Measurements from ENCODE around the gene PPP1R1B. TPM values are rescaled to one million over a fixed set of nuclear protein-coding genes. Genes with fewer than 3 reads are reported as not detected.

PPP1R1B gene
- total RNA-seq, 1 donor from 2014 or later: 9.3 TPM

GRCh38 chr17:39603304-39604016 is 23.3 kb upstream of the PPP1R1B start:
- DNase-seq (ENCODE audit: extremely low spot score in 2 of 2): no peak
- no peak for TF ChIP-seq POLR2AphosphoS5 (IDR thresholded peaks at IDR 0.05; ENCODE audit: insufficient read depth in 1 of 2, low read depth in 1 of 2)
- H3K36me3 ChIP-seq: no peaks in the 10 kb centered on the region
- H3K4me1 ChIP-seq: peaks cover 50% of the 10 kb centered on the region
- peaks cover 54% of the 10 kb centered on the region for H3K27me3 ChIP-seq
- no peaks in the 10 kb centered on the region for H3K9me3 ChIP-seq
- intact Hi-C loops (cut with DNase I): no loop called here
- no peak overlapping the region for H3K4me3 ChIP-seq
- H3K27ac ChIP-seq: no peak overlapping the region

- no peak overlapping the region for H3K27ac ChIP-seq
- no peaks in the 10 kb centered on the region for H3K9me3 ChIP-seq
- no peaks in the 10 kb centered on the region for H3K36me3 ChIP-seq
- intact Hi-C loops (cut with DNase I): no loop called here
- no peak overlapping the region for H3K4me3 ChIP-seq
- peaks cover 34% of the 10 kb centered on the region for H3K4me1 ChIP-seq
- H3K27me3 ChIP-seq: peaks cover 40% of the 10 kb centered on the region
- DNase-seq (ENCODE audit: extremely low spot score in 2 of 2): no peak
- TF ChIP-seq POLR2A (IDR thresholded peaks at IDR 0.05): no peak
- TF ChIP-seq POLR2AphosphoS5 (IDR thresholded peaks at IDR 0.05; ENCODE audit: insufficient read depth in 1 of 2, low read depth in 1 of 2): no peak
- no peak for TF ChIP-seq CTCF (IDR thresholded peaks at IDR 0.05)
These were observed 21.8 kb upstream of the PPP1R1B start for GRCh38 chr17:39604911-39605491.

DNA sequence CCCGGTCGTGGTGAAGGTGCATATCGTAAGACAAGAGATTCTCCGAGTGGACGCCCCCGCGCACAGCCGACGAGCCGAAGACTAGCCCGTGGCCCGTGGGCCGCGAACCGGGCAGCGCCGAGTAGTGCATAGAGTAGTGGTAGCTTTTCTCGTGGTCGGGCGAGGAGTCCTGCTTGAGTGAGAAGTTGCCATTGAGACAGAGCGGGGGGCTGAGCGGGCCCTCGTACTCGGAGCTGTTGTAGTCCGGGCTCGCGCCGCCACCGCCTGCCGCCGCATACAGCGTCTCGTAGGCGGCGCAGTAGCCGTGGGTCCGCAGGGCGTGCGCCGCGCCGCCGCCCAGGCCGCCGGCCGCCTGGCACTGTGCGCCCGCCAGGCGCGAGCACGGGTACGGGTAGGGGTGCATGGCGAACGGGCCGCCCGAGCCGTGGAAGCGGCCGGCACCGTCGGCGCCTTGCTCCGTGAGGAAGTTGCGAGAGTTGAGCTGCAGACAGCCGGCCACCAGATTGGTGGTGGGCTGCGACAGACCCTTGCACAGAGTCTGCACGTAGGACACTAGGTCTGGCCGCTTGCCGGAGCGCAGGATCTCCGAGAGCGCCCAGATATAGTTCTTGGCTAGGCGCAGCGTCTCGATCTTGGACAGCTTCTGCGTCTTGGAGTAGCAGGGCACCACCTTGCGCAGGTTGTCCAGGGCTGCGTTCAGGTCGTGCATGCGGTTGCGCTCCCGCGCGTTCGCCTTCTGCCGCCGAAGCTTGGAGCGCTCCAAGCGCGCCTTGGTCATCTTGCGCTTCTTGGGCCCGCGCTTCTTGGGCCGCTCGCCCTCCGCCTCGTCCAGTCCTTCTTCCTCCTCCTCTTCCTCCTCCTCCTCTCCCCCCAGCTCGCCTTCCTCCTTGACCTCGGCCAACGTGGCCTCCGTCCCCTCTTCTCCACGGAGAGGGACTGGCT is 21.0 kb upstream of the PPP1R1B start:
- TF ChIP-seq POLR2A (IDR thresholded peaks at IDR 0.05) (no peak), POLR2AphosphoS5 (IDR thresholded peaks at IDR 0.05; ENCODE audit: insufficient read depth in 1 of 2, low read depth in 1 of 2) (no peak), CTCF (IDR thresholded peaks at IDR 0.05) (no peak)
- no peaks in the 10 kb centered on the region for H3K9me3 ChIP-seq
- peak overlapping the region; percentile 9 to 18 for H3K4me3 ChIP-seq
- no peaks in the 10 kb centered on the region for H3K36me3 ChIP-seq
- no peak for DNase-seq (ENCODE audit: extremely low spot score in 2 of 2)
- H3K4me1 ChIP-seq: peaks cover 34% of the 10 kb centered on the region
- H3K27me3 ChIP-seq: peaks cover 36% of the 10 kb centered on the region
- no peak overlapping the region for H3K27ac ChIP-seq
- intact Hi-C loops (cut with DNase I): no loop called here

- peak overlapping the region; percentile 9 to 18 for H3K4me3 ChIP-seq
- TF ChIP-seq CTCF (IDR thresholded peaks at IDR 0.05) (no peak), POLR2A (IDR thresholded peaks at IDR 0.05) (no peak)
- intact Hi-C loops (cut with DNase I): no loop called here
These were observed 20.2 kb upstream of the PPP1R1B start for GRCh38 chr17:39606434-39607056.

More at GRCh38 chr17:39606434-39607056, 20.2 kb upstream of the PPP1R1B start:
- Histone ChIP-seq H3K9me3 (no peaks in the 10 kb centered on the region), H3K4me1 (peaks cover 34% of the 10 kb centered on the region), H3K36me3 (no peaks in the 10 kb centered on the region), H3K27ac (no peak overlapping the region), H3K27me3 (peaks cover 36% of the 10 kb centered on the region)
- no peak for DNase-seq (ENCODE audit: extremely low spot score in 2 of 2)

Measured in vagina (tissue), 2 donors.